HTR-8/SVneo (cell line): ENCODE measurements around the gene KLF15.
"Not testable (repeated sequence)": the region's sequence is repeated elsewhere in the genome, so short reads cannot be mapped to it uniquely, and the experiment has no call there.

Source experiments
- DNase-seq: peaks from one replicate; pipeline ENCODE4 v3.0.0; 2011; ENCODE audit warnings: low spot score, mixed read lengths; ENCODE audit not compliant: insufficient read length
- FAIRE-seq: peaks from 2 replicates; lab custom pipeline; 2011; peaks lifted over from hg19 to GRCh38; lab: Jason Lieb, UNC

Gene KLF15

DNA sequence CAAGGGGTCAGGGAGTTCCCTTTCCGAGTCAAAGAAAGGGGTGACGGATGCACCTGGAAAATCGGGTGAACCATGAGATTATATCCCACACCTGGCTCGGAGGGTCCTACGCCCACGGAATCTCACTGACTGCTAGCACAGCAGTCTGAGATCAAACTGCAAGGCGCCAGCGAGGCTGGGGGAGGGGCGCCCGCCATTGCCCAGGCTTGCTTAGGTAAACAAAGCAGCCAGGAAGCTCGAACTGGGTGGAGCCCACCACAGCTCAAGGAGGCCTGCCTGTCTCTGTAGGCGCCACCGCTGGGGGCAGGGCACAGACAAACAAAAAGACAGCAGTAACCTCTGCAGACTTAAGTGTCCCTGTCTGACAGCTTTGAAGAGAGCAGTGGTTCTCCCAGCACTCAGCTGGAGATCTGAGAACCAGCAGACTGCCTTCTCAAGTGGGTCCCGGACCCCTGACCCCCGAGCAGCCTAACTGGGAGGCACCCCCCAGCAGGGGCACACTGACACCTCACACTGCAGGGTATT lies 25.3 kb downstream of the KLF15 start:
- not testable (repeated sequence) for FAIRE-seq, DNase-seq

DNA sequence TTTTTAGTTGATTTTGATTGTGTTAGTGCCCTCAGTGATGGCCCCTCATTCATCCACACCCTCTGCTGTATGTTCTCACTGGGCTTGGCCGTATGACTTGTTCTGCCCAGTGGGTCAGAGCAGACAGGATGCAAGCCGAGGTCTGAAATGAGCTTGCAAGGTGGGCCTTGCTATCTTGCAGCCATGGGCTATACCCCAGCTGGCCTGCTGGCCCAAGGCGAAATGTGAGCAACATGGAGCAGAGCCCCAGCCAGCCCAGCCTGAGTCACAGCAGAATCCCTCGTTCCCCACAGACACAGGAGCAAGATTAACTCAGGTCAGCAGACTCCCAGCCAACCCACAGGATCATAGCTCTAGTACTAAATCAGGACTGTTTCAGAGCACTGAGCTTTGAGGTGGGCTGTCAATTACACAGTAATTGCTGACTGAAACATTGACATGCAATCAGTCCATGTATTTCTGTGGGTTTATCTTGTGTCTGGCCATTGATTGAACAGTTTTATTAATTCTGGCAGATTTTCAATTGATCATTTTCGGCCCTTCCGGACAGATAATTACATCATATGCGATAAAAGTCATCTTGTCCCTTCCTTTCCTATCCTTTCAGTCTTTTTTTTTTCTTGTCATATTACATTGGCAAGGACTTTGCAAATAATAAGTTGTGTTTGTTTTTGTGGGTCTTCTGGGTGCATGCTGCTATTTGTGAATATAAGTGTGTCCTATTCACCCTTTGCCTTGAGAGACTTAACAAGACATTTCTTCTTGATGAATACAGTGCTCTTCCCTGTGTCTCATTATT lies 27.1 kb downstream of the KLF15 start:
- no peak for DNase-seq

GRCh38 chr3:126326629-126327028 lies 30.6 kb downstream of the KLF15 start:
- DNase-seq (no peak), FAIRE-seq (no peak)

More for the DNA sequence above, 27.1 kb downstream of the KLF15 start:
- FAIRE-seq: no peak

- FAIRE-seq (no peak), DNase-seq (no peak)
Observed at GRCh38 chr3:126322181-126322967, 34.8 kb downstream of the KLF15 start.

DNA sequence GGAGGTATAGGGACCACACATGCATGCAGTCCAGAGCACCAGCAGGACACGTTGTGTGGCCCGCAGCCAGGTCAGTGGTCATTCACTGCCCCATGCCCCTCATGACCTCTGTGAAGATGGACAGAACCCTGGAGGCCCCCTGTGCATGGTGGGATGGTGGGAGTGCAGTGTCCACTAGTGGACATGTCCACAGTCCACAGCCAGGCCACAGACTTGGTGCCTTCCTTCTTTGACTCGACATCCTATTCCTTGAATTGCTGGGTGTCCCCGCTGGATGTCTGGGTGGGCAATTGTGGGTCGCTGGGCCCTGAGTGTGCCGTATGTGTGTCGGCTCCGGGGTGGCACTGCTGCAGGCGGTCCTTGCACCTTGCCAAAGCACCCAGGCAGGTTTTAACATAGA lies 35.7 kb downstream of the KLF15 start:
- FAIRE-seq (no peak), DNase-seq (no peak)

DNA sequence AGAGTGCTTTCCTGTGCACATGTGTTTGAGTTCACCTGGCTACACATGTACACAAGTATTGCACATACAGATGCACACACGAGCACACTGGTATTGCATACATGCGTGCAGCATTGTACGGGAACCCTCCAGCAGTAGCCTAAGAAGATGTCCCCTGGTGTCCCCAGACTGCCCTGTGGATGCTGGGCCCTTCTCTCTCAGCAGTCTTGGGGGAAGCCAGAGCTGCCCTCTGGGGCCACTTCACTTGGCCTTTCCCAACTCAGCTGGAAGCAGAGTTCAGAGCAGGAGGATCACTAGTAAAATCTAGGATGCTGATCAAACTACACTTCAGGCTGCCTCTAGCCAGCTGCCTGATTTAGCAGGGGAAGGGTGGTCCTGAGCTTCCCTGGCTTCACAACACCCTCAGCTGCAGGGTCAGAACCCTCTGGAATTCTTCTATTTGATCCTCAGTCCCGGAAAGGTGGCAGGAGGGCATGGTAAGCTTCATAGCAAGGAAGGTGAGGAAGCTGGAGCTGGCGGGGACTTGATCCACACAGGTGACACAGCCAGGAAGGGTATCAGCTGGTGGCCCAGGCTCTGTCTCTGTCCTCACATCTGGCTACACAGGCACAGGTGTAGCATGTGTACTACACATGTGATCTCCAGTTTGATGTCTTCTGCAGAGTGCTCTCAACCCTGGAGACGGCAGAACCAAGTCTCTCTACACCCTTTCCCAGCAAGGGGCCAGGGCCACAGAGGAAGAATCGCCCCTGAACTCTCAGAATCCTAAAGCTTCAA lies 36.5 kb downstream of the KLF15 start:
- DNase-seq (no peak), FAIRE-seq (no peak)

DNA sequence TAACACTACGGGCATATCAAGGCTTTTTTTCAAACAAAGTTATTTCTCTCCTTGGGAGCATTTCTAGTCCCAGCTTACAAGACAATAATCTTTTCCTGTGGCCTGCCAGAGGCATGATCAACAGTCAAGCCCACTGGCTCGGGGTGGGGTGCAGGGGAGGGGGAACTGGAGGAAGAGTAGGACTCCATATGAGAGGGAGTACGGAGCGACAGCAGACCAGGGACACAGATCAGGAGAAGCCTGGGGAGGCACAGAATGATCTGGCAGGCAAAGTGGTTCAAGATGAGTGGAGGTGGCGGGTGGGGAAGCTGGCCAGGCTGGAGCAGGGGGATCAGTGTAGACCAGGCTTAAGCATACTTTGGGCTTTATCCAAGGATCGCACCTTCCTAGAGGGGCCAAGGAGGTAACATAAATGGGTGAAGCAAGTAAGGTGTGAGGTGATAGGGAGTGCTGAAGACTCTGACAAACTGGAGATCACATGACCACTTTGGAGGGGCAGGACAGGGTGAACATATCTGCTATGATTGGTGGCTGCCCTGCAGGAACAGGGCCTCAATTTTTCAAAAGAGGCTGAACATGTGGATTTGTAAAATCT lies 37.4 kb downstream of the KLF15 start:
- no peak for FAIRE-seq
- no peak for DNase-seq

DNA sequence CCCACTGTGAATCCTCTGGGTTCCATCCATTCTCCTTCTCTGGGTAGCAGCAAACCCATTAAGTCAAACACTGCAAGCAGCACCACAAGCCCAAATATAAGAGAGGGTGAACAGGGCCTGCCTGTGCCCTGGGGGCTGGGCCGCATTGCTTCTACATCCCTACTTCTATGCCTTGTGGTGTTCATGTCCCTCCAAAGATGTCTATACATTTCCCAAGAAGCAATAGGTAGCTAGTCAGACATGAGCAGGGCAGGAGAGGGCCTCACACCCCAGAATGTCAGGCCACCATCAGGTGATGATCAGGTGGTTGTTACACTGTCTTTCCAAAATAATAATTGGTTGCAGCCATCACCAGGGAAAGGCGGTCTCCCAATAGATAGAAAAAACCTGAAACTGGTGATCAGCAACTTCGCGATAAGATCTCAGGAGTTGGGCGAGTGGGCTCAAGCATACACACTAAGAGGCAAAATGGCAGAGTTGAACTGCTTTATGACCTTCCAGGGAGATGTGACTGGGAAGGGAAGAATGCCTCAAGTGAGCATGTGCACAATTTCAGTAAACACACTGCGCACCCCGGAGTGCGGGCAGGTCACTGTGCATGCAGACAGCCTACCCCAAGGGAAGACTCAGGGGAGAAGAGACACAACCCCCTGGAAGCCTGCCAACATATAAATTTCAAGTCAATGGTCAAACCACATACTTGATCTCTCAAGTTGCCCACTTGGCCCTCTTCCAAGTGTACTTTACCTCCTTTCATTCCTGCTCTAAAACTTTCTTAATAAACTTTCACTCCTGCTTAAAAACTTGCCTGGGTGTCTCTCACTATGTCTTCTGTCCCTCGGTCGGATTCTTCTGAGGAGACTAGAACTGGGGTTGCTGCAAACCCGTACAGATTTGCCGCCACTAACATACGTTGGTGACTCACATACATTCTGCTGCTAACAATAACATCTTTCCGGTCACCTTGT lies 39.9 kb downstream of the KLF15 start:
- DNase-seq (no peak), FAIRE-seq (no peak)

DNA sequence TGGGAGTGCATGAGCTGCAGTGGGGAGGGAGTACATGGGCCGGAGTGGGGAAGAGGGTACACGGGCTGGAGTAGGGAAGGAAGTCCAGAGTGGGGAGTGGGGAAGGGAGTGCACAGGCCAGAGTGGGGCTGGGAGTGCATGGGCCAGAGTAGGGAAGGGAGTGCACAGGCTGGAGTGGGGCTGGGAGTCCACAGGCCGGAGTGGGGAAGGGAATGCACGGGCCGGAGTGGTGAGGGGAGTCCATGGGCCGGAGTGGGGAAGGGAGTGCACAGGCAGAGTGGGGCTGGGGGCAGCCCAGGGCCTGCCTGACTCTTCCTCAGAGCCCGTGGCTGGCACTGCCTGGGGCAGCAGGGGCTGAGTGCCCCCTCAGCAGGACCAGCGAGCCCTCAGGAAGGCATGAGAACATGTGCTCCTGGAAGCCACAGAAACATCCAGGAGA lies 40.7 kb downstream of the KLF15 start:
- DNase-seq (no peak), FAIRE-seq (no peak)

DNA sequence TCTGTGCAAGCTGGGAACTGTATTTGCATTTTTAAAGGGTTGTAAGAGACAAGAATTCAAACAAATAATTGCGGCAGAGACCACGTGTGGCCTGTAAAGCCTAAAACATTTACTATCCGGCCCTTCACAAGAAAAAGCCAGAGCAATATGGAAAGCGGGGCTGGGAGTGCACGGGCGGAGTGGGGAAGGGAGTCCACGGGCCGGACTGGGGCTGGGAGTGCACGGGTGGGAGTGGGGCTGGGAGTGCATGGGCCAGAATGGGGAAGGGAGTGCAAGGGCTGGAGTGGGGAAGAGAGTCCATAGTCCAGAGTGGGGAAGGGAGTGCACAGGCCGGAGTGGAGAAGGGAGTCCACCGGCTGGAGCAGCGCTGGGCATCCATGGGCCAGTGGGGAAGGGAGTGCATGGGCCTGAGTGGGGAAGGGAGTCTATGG lies 41.2 kb downstream of the KLF15 start:
- FAIRE-seq: no peak
- no peak for DNase-seq

DNA sequence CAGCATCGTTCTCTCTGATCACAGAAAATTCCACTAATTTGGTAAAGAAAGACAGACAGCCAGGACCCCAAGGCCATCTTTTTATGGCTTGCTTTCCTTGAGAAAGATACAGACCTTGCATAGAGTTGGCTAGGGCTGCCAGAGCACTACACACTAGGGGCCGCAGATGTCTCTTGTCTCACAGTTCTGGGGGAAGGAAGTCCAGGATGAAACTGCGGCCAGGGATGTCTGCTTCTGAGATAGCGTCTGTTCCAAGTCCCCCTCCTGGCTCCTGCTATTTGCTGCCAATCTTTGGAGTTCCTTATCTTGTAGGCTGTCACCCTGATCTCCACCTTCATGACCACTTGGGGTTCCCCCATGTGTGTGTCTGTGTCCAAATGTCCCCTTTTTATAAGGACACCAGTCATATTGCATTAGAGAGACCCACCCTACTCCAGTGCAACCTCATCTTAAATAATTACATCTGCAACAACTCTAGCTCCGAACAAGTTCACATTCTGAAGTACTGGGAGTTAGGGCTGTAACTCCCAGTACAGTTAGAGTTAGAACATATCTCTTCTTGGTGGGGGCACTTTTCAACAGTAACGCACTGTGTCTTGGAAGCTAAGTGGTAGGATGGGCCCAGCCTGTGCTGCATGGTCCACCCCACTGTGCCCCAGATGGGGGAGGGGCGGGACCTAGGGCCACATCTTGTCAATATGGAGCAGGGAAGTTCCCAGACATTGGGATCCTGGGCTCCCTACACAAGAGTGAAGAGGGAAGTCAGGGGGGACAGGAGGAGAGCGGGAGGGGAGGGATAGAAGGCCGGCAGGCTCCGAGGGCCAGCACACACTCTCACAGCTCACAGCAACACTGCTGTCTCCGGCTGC lies 42.2 kb downstream of the KLF15 start:
- DNase-seq (no peak), FAIRE-seq (no peak)

DNA sequence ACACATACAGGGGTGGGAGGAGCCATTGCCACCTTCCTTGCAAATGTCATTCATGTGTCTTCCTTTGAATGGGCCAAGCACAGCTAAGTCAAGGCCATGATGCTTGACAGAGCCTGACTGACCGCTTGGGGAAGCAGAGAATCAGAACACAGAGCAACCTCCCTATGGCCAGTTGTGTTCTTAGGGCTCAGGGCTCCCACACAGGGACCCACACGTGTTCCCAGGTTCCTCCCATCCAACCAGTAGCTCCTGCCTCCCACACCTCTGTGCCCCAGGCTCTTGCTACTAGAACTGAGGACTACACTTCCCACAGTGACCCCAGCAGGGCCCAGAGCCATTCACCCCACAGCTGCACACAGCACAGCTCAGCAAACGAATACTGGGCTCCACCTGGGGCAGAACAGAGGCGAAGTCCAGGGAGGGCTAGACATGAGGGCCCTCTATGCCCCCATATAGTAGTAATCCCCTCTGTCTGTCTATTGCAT lies 42.9 kb downstream of the KLF15 start:
- no peak for FAIRE-seq
- no peak for DNase-seq

DNA sequence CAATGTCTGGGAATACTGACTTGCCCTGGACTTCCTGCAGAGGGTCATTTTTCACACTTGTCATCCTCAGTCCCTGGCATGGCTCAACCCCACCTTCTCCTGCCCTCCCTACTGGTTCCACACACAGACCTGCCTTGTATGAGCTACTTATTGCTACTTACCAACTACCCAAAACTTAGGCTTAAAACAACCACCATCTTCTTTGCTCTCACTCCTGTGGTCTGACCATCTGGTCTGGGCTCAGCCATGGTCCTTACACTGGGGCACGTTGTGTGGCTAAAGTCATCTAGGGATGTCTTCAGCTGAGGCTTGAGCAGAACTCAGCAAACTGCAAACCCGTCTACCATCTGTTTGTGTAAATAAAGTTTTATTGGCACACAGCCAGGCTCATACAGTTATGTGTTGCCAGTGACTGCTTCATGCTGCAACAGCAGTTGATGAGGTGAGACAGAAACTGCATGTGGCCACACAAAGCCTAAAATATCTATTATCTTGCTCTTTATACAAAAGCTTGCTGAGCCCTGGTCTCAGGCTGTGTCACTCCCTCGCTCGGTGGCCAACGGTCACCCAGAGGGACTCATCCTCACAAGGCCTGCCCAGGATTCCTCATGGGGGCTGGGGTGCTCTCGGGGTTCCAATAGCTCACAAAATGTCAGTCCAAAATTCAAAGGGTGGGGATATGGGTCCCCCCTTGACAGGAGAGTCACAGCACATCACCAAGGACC lies 43.5 kb downstream of the KLF15 start:
- FAIRE-seq: no peak
- no peak for DNase-seq

GRCh38 chr3:126313166-126313565 lies 44.0 kb downstream of the KLF15 start:
- DNase-seq (no peak), FAIRE-seq (no peak)

- no peak for FAIRE-seq
- DNase-seq: no peak
Observed at GRCh38 chr3:126312341-126312740, 44.9 kb downstream of the KLF15 start.

- DNase-seq: no peak
- no peak for FAIRE-seq
Observed at GRCh38 chr3:126311338-126311978, 45.8 kb downstream of the KLF15 start.

- FAIRE-seq (no peak), DNase-seq (no peak)
Observed at GRCh38 chr3:126310816-126311215, 46.4 kb downstream of the KLF15 start.
